Liver (tissue), 9 donors: ENCODE results near the gene EVC. TPM values are rescaled to one million over a fixed set of nuclear protein-coding genes. Genes with fewer than 3 reads are reported as not detected.

Source experiments
- DNase-seq: peaks from one replicate; pipeline ENCODE4 v3.0.0-alpha.2; 2017; ENCODE audit warnings: low spot score
- H3K27ac ChIP-seq, 2 donors: one replicate each; pipeline ENCODE4 v1.7.0; 2013; ENCODE audit warnings: inconsistent platforms in 2 of 2, low read length in 2 of 2, control low read depth in 1 of 2, low read depth in 1 of 2, mild to moderate bottlenecking in 1 of 2
- H3K27me3 ChIP-seq, 4 donors: one replicate each; pipeline versions ENCODE4 v1.6.1 to v1.7.0; 2013; ENCODE audit warnings: low read length in 3 of 4, inconsistent platforms in 1 of 4, mild to moderate bottlenecking in 1 of 4, moderate library complexity in 1 of 4; ENCODE audit not compliant: control insufficient read depth in 4 of 4, insufficient read depth in 4 of 4
- H3K36me3 ChIP-seq, 4 donors: one replicate each; pipeline versions ENCODE4 v1.6.1 to v1.7.0; 2013; ENCODE audit warnings: low read length in 3 of 4, mild to moderate bottlenecking in 3 of 4, low read depth in 1 of 4, moderate library complexity in 1 of 4; ENCODE audit not compliant: control insufficient read depth in 4 of 4, insufficient read depth in 3 of 4
- H3K4me1 ChIP-seq, 4 donors: one replicate each; pipeline versions ENCODE4 v1.6.1 to v1.7.0; 2013; ENCODE audit warnings: low read length in 3 of 4, mild to moderate bottlenecking in 3 of 4, moderate library complexity in 1 of 4; ENCODE audit not compliant: control insufficient read depth in 4 of 4, insufficient read depth in 4 of 4
- H3K4me3 ChIP-seq, 3 donors: one replicate each; pipeline versions ENCODE4 v1.6.1 to v1.7.0; 2013; ENCODE audit warnings: low read length in 3 of 3, control low read depth in 1 of 3, low read depth in 1 of 3, mild to moderate bottlenecking in 1 of 3
- H3K9ac ChIP-seq, 2 donors: one replicate each; pipeline ENCODE4 v1.7.0; 2013; ENCODE audit warnings: low read length in 2 of 2, mild to moderate bottlenecking in 2 of 2, moderate library complexity in 2 of 2, control low read depth in 1 of 2, low read depth in 1 of 2
- H3K9me3 ChIP-seq, 4 donors: one replicate each; pipeline versions ENCODE4 v1.6.1 to v1.7.0; 2013; ENCODE audit warnings: low read length in 3 of 4; ENCODE audit not compliant: control insufficient read depth in 4 of 4
- EGR1 ChIP-seq, 2 donors: IDR thresholded peaks; 2 replicates each; pipeline ENCODE4 v1.6.1; 2016 to 2018; ENCODE audit warnings: antibody characterized with exemption in 2 of 2, low read depth in 2 of 2
- FOXA1 ChIP-seq: IDR thresholded peaks from 2 replicates; pipeline ENCODE4 v1.6.1; 2016; ENCODE audit warnings: antibody characterized with exemption
- GABPA ChIP-seq, 2 donors: IDR thresholded peaks in 1 of 2; conservative IDR thresholded peaks in 1 of 2; 2 replicates each; pipeline ENCODE4 v1.6.1; 2016; ENCODE audit warnings: antibody characterized with exemption in 2 of 2, mild to moderate bottlenecking in 1 of 2, moderate library complexity in 1 of 2
- HNF4G ChIP-seq: IDR thresholded peaks from 2 replicates; pipeline ENCODE4 v1.6.1; 2016; ENCODE audit warnings: antibody characterized with exemption
- JUND ChIP-seq, 2 donors: IDR thresholded peaks; 2 replicates each; pipeline ENCODE4 v1.6.1; 2016; ENCODE audit warnings: antibody characterized with exemption in 2 of 2
- NR2F2 ChIP-seq: IDR thresholded peaks from 2 replicates; pipeline ENCODE4 v1.6.1; 2016; ENCODE audit warnings: antibody characterized with exemption
- RAD21 ChIP-seq, 2 donors: IDR thresholded peaks; 2 replicates each; pipeline ENCODE4 v1.6.1; 2016; ENCODE audit warnings: antibody characterized with exemption in 2 of 2, mild to moderate bottlenecking in 2 of 2
- RXRA ChIP-seq, 2 donors: IDR thresholded peaks; 2 replicates each; pipeline ENCODE4 v1.6.1; 2017 to 2018; ENCODE audit warnings: antibody characterized with exemption in 2 of 2, mild to moderate bottlenecking in 1 of 2
- SP1 ChIP-seq: IDR thresholded peaks from 2 replicates; pipeline ENCODE4 v1.6.1; 2018; ENCODE audit warnings: antibody characterized with exemption, mild to moderate bottlenecking
- WGBS: extraction: QIAGEN DNeasy Blood & Tissue Kit; methylation state at CpG from one replicate; pipeline ENCODE4 v1.1.7; 2013; 5-methylcytosine and 5-hydroxymethylcytosine counted together
- polyA plus RNA-seq, 2 donors: library from polyadenylated mRNA; stranded (reverse) in 1 of 2; unstranded in 1 of 2; fragments of 200-250 nt in 1 of 2; fragments of >200 nt in 1 of 2; fragmentation: Nextera tagmentation in 1 of 2; extraction: Ambion mirVana in 1 of 2; gene quantifications; one replicate each; pipeline versions ENCODE4 v1.2.1 to v1.2.3, GENCODE V29; 2013 to 2015
- total RNA-seq, 2 donors: library from RNA; depleted of rRNA; stranded (reverse); fragments of >200 nt; gene quantifications; one replicate each; pipeline ENCODE4 v1.2.3, GENCODE V29; 2014
- TF ChIP-seq, protein P1 (sequence below): IDR thresholded peaks from 2 replicates; pipeline ENCODE4 v1.6.1; 2016; ENCODE audit warnings: antibody characterized with exemption
- TF ChIP-seq, protein P2 (sequence below): IDR thresholded peaks from 2 replicates; pipeline ENCODE4 v1.6.1; 2016; ENCODE audit warnings: antibody characterized with exemption, mild to moderate bottlenecking
- donor health status: healthy.
- donor health status: healthy.
- donor health status: healthy.
- donor health status: healthy.
- donor health status: healthy.

The EVC gene
- total and polyA plus RNA-seq, 4 donors, result 0.76 to 10.9 (median 3.2) TPM

DNA sequence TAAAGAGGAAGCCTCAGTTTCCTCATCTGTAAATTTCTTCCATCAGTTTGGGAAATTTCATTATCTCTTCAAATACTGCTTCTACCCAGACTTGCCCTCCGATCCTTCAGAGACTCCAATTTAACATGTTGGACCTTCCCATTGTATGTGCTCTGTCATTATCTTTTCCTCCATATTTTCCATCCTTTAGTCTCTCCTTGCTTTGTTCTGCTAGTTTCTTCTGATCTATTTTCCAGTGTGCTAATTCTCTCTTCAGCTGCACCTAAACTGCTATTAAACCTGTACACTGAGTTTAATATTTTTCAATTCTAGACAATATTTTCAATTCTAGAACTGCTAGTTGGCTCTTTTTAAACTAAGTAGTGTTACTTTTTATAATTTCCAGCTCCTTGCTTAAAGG is 65.5 kb downstream of the EVC start:
- no peak for DNase-seq
- H3K9me3 ChIP-seq, result peaks cover 3 to 12% (median 6%) of the 10 kb centered on the region in 4 donors
- H3K27ac ChIP-seq, result no peak overlapping the region
- no peak for TF ChIP-seq NR2F2
- TF ChIP-seq GABPA (IDR thresholded peaks at IDR 0.05 in 1 of 2, conservative IDR thresholded peaks at IDR 0.05 in 1 of 2), result no peak
- TF ChIP-seq HNF4G, result no peak
- no peak for TF ChIP-seq RAD21 (IDR thresholded peaks at IDR 0.05)
- WGBS, result 99% methylated on average over 1 of the region's 1 CpG
- no peaks in the 10 kb centered on the region for H3K4me1 ChIP-seq
- no peak overlapping the region for H3K9ac ChIP-seq
- H3K27me3 ChIP-seq, result no peaks in the 10 kb centered on the region
- H3K36me3 ChIP-seq, result peaks cover 0 to 3% (median 0%) of the 10 kb centered on the region in 4 donors
- no peak overlapping the region for H3K4me3 ChIP-seq

DNA sequence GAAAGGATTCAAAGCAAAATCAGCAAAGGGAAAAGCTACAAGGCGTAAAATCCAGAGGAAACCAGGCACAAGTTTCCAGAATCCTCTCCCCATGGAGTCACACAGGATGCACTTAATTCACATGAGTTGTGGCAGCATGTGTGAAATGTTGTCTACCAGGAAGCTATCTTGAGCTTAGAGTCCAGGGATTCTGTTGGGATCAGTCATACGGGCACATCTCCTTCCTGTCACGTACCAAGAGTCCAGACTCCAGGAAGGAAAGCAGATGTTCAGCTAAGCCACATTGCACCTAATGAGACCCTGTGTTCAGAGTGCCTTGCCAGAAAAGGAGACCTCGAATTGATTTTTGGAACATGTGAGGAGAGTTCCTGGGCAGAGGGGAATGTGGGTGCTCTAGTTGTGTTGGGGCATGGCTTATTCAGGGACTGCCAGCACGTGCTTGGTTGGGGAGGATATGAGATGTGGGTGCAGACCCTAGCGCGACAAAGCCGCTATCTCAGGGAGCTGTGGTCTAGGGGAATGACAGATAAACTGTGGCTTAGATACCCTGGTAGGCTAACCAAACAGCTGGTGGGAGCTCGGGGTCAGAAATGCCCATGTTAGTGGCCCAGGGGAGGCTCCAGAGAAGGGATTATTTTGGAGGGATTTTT is 70.0 kb downstream of the EVC start:
- peaks cover 0 to 13% (median 0%) of the 10 kb centered on the region in 4 donors for H3K36me3 ChIP-seq
- no peak overlapping the region for H3K4me3 ChIP-seq
- H3K4me1 ChIP-seq, result no peaks in the 10 kb centered on the region
- no peaks in the 10 kb centered on the region for H3K27me3 ChIP-seq
- WGBS, result 88% methylated on average over 9 of the region's 9 CpGs
- H3K9me3 ChIP-seq, result peaks cover 2 to 12% (median 5%) of the 10 kb centered on the region in 4 donors
- TF ChIP-seq EGR1 (IDR thresholded peaks at IDR 0.05; ENCODE audit: low read depth in 2 of 2) (no peak), SP1 (no peak), RXRA (IDR thresholded peaks at IDR 0.05) (no peak)
- H3K9ac ChIP-seq, result no peak overlapping the region
- DNase-seq, result no peak
- H3K27ac ChIP-seq, result no peak overlapping the region

DNA sequence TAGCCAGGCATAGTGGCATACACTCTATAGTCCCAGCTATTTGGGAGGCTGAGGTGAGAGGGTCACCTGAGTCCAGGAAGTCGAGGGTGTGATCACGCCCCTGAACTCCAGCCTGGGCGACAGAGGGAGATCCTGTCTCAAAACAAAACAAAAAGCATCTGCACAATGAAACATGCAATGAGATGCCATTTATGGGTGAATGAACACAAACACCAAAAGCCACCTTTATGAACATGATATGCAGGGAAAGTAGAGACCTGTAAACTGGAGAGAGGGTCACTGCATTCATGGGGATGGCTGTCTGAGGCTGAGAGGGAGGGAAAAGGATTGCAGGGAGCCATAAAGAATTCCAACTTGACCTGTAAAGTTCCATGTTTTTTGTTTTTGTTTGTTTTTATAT is 70.7 kb downstream of the EVC start:
- WGBS, result 85% methylated on average over 3 of the region's 3 CpGs
- Histone ChIP-seq H3K27me3 (no peaks in the 10 kb centered on the region), H3K4me3 (no peak overlapping the region), H3K9ac (no peak overlapping the region), H3K36me3 (peaks cover 0 to 11% (median 0%) of the 10 kb centered on the region in 4 donors), H3K4me1 (no peaks in the 10 kb centered on the region), H3K9me3 (peaks cover 0 to 7% (median under 1%) of the 10 kb centered on the region in 4 donors), H3K27ac (no peak overlapping the region)
- no peak for DNase-seq
- TF ChIP-seq SP1 (no peak), EGR1 (IDR thresholded peaks at IDR 0.05; ENCODE audit: low read depth in 2 of 2) (no peak), FOXA1 (no peak), JUND (IDR thresholded peaks at IDR 0.05) (no peak), GABPA (IDR thresholded peaks at IDR 0.05 in 1 of 2, conservative IDR thresholded peaks at IDR 0.05 in 1 of 2) (no peak), RAD21 (IDR thresholded peaks at IDR 0.05) (no peak), NR2F2 (no peak), RXRA (IDR thresholded peaks at IDR 0.05) (no peak)
- TF ChIP-seq, protein P1, sequence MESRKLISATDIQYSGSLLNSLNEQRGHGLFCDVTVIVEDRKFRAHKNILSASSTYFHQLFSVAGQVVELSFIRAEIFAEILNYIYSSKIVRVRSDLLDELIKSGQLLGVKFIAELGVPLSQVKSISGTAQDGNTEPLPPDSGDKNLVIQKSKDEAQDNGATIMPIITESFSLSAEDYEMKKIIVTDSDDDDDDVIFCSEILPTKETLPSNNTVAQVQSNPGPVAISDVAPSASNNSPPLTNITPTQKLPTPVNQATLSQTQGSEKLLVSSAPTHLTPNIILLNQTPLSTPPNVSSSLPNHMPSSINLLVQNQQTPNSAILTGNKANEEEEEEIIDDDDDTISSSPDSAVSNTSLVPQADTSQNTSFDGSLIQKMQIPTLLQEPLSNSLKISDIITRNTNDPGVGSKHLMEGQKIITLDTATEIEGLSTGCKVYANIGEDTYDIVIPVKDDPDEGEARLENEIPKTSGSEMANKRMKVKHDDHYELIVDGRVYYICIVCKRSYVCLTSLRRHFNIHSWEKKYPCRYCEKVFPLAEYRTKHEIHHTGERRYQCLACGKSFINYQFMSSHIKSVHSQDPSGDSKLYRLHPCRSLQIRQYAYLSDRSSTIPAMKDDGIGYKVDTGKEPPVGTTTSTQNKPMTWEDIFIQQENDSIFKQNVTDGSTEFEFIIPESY, result no peak
- TF ChIP-seq, protein P2, sequence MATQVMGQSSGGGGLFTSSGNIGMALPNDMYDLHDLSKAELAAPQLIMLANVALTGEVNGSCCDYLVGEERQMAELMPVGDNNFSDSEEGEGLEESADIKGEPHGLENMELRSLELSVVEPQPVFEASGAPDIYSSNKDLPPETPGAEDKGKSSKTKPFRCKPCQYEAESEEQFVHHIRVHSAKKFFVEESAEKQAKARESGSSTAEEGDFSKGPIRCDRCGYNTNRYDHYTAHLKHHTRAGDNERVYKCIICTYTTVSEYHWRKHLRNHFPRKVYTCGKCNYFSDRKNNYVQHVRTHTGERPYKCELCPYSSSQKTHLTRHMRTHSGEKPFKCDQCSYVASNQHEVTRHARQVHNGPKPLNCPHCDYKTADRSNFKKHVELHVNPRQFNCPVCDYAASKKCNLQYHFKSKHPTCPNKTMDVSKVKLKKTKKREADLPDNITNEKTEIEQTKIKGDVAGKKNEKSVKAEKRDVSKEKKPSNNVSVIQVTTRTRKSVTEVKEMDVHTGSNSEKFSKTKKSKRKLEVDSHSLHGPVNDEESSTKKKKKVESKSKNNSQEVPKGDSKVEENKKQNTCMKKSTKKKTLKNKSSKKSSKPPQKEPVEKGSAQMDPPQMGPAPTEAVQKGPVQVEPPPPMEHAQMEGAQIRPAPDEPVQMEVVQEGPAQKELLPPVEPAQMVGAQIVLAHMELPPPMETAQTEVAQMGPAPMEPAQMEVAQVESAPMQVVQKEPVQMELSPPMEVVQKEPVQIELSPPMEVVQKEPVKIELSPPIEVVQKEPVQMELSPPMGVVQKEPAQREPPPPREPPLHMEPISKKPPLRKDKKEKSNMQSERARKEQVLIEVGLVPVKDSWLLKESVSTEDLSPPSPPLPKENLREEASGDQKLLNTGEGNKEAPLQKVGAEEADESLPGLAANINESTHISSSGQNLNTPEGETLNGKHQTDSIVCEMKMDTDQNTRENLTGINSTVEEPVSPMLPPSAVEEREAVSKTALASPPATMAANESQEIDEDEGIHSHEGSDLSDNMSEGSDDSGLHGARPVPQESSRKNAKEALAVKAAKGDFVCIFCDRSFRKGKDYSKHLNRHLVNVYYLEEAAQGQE, result no peak
